ENCODE measurements around the gene B9D2.

DNA sequence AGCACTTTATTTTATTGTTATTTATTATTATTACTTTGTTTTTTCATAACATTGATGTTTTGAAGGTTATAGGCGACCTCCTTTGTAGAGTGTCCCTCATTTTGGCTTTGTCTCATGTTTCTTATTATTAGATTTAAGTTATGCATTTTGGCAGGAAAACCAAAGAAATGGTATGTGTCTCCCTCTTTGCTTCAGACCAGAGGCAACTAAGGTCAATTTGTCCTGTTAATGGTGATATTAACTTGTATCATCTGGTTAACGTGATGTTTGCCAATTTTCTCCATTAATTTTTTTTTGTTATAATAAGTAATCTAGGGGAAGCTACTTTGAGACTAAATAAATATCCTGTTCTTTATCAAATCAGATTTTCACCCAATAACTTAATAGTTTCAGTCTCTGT is 8.6 kb upstream of the B9D2 start:
- TF ChIP-seq, protein P1, sequence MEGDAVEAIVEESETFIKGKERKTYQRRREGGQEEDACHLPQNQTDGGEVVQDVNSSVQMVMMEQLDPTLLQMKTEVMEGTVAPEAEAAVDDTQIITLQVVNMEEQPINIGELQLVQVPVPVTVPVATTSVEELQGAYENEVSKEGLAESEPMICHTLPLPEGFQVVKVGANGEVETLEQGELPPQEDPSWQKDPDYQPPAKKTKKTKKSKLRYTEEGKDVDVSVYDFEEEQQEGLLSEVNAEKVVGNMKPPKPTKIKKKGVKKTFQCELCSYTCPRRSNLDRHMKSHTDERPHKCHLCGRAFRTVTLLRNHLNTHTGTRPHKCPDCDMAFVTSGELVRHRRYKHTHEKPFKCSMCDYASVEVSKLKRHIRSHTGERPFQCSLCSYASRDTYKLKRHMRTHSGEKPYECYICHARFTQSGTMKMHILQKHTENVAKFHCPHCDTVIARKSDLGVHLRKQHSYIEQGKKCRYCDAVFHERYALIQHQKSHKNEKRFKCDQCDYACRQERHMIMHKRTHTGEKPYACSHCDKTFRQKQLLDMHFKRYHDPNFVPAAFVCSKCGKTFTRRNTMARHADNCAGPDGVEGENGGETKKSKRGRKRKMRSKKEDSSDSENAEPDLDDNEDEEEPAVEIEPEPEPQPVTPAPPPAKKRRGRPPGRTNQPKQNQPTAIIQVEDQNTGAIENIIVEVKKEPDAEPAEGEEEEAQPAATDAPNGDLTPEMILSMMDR (IDR thresholded peaks at IDR 0.05; ENCODE audit: poor library complexity, severe bottlenecking): no peak
- TF ChIP-seq, protein P2, sequence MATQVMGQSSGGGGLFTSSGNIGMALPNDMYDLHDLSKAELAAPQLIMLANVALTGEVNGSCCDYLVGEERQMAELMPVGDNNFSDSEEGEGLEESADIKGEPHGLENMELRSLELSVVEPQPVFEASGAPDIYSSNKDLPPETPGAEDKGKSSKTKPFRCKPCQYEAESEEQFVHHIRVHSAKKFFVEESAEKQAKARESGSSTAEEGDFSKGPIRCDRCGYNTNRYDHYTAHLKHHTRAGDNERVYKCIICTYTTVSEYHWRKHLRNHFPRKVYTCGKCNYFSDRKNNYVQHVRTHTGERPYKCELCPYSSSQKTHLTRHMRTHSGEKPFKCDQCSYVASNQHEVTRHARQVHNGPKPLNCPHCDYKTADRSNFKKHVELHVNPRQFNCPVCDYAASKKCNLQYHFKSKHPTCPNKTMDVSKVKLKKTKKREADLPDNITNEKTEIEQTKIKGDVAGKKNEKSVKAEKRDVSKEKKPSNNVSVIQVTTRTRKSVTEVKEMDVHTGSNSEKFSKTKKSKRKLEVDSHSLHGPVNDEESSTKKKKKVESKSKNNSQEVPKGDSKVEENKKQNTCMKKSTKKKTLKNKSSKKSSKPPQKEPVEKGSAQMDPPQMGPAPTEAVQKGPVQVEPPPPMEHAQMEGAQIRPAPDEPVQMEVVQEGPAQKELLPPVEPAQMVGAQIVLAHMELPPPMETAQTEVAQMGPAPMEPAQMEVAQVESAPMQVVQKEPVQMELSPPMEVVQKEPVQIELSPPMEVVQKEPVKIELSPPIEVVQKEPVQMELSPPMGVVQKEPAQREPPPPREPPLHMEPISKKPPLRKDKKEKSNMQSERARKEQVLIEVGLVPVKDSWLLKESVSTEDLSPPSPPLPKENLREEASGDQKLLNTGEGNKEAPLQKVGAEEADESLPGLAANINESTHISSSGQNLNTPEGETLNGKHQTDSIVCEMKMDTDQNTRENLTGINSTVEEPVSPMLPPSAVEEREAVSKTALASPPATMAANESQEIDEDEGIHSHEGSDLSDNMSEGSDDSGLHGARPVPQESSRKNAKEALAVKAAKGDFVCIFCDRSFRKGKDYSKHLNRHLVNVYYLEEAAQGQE (IDR thresholded peaks at IDR 0.05; ENCODE audit: borderline replicate concordance): no peak
- no peak for TF ChIP-seq EZH2 (IDR thresholded peaks at IDR 0.05; ENCODE audit: borderline replicate concordance, insufficient read depth, low read length, poor library complexity, severe bottlenecking)
- no peak for TF ChIP-seq POLR2AphosphoS5 (IDR thresholded peaks at IDR 0.05)
- no peak for TF ChIP-seq EP300 (conservative IDR thresholded peaks at IDR 0.05; ENCODE audit: poor library complexity, severe bottlenecking)
- no peak for TF ChIP-seq SMC3 (conservative IDR thresholded peaks at IDR 0.05; ENCODE audit: poor library complexity)
- TF ChIP-seq TAF1 (IDR thresholded peaks at IDR 0.05; ENCODE audit: low read depth): no peak
